ENCODE data around the gene FBXO46. TPM values are rescaled to one million over a fixed set of nuclear protein-coding genes. Genes with fewer than 3 reads are reported as not detected.
"Not testable (repeated sequence)": the region's sequence is repeated elsewhere in the genome, so short reads cannot be mapped to it uniquely, and the experiment has no call there.

Gene FBXO46
- polyA plus RNA-seq, 1 experiment, result 1.4 TPM

DNA sequence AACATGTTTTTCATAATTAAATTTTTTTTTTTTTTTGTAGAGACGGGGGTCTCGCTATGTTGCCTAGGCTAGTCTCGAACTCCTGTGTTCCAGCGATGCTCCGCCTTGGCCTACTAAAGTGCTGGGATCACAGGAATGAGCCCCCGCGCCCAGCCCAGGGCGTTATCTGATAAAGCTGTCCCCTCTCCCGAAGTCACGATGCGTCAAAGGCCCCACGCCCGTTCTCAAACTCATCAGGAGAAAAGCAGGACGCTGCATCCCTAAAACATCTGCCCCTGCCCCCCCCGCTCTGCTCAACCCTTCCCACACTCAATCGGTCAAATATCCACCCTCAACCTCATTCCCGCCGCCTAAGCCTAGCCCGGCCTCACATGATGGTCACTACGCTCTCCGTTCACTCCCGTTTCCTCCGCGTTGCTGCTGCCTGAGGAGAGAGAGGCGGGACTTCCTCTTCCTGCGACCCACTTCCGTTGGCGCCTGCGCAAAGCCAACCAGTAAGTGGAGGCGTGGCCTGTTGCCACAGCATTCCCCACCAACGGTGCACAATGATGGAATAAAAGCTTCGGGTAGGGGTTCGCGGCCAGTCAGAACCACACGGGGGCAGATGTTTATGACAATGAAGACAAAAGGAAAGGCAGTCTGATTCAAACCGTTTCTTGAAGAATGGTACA lies 39.0 kb downstream of the FBXO46 start, which contains the start of gene SNRPD2:
TSS of gene SNRPD2 (minus strand) at position 438 of the 671 bp plus-strand sequence. CDS start at position 373, 65 bp downstream.
- CTCF ChIA-PET, result interaction anchor here (0.6 to 3.5 kb wide), 9 partner anchors 12 to 206 kb away, joined by 3 to 56 read pairs (median 4); partner anchors contain the start of gene DMPK
- TF ChIP-seq CTCF (IDR thresholded peaks at IDR 0.05; ENCODE audit: low read depth, low read length), result no peak
- POLR2A ChIA-PET, result interaction anchor here (0.7 to 2.9 kb wide), 10 partner anchors 14 to 107 kb away, joined by 3 to 35 read pairs (median 5); partner anchors contain the start of genes FBXO46 and SIX5
- no peaks in the 10 kb centered on the region for H3K27me3 ChIP-seq (ENCODE audit: control insufficient read depth, insufficient read depth, low read length)
- peak; percentile 87 for DNase-seq (ENCODE audit: low read depth, low spot score)
- peak within 1 kb of the TSS; percentile 89 for H3K27ac ChIP-seq (ENCODE audit: low read depth, low read length)
- H3K4me3 ChIP-seq (ENCODE audit: low read depth, low read length), result peak within 1 kb of the TSS; percentile 96
- H3K9me3 ChIP-seq (ENCODE audit: control insufficient read depth, insufficient read depth, low read length), result no peaks in the 10 kb centered on the region; the same call in 1 of the 2 replicates

- Histone ChIP-seq H3K9me3 (ENCODE audit: control insufficient read depth, insufficient read depth, low read length) (no peaks in the 10 kb centered on the region; the same call in 1 of the 2 replicates), H3K27ac (ENCODE audit: low read depth, low read length) (no peak overlapping the region), H3K4me3 (ENCODE audit: low read depth, low read length) (no peak overlapping the region), H3K27me3 (ENCODE audit: control insufficient read depth, insufficient read depth, low read length) (no peaks in the 10 kb centered on the region)
- no peak for DNase-seq (ENCODE audit: low read depth, low spot score)
- TF ChIP-seq CTCF (IDR thresholded peaks at IDR 0.05; ENCODE audit: low read depth, low read length), result no peak
- ChIA-PET CTCF (no interaction called here), POLR2A (no interaction called here)
Observed at GRCh38 chr19:45687599-45687998, 43.1 kb downstream of the FBXO46 start.

- H3K27me3 ChIP-seq (ENCODE audit: control insufficient read depth, insufficient read depth, low read length); DNase-seq (ENCODE audit: low read depth, low spot score); POLR2A ChIA-PET; H3K27ac ChIP-seq (ENCODE audit: low read depth, low read length); H3K4me3 ChIP-seq (ENCODE audit: low read depth, low read length); H3K9me3 ChIP-seq (ENCODE audit: control insufficient read depth, insufficient read depth, low read length): not testable (repeated sequence)
- CTCF ChIA-PET, result interaction anchor here (0.7 kb wide), 2 partner anchors 9 to 128 kb away, joined by 4 to 5 read pairs; no protein-coding TSS in a partner anchor
Observed at GRCh38 chr19:45685045-45685444, 45.7 kb downstream of the FBXO46 start.

DNA sequence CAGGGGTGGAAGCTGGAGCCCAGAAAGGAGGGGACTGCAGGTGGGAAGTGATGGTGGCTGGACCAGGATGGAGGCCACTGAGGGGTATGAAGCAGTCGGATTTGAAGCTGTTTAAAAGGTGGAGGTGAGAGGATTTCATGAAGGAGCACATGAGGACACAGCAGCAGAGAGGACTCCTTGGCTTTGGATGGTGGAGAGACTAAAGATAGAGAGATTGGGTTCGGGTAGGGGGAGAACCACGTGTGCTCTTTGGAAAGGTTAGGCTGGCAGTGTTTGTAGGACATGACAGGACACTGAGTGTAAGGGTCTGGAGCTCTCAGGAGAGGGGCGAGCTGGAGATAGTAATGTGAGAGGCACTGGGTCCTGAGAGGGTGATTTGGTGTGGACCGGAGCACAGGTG lies 47.8 kb downstream of the FBXO46 start:
- H3K4me3 ChIP-seq (ENCODE audit: low read depth, low read length), result no peak overlapping the region
- peaks cover under 1% of the 10 kb centered on the region for H3K27me3 ChIP-seq (ENCODE audit: control insufficient read depth, insufficient read depth, low read length)
- CTCF ChIA-PET, result no interaction called here
- no peaks in the 10 kb centered on the region; the same call in 1 of the 2 replicates for H3K9me3 ChIP-seq (ENCODE audit: control insufficient read depth, insufficient read depth, low read length)
- no peak for TF ChIP-seq CTCF (IDR thresholded peaks at IDR 0.05; ENCODE audit: low read depth, low read length)
- no peak overlapping the region for H3K27ac ChIP-seq (ENCODE audit: low read depth, low read length)
- DNase-seq (ENCODE audit: low read depth, low spot score), result no peak
- POLR2A ChIA-PET, result interaction anchor here (0.6 kb wide), 1 partner anchor 159 kb away, joined by 3 read pairs; no protein-coding TSS in a partner anchor

DNA sequence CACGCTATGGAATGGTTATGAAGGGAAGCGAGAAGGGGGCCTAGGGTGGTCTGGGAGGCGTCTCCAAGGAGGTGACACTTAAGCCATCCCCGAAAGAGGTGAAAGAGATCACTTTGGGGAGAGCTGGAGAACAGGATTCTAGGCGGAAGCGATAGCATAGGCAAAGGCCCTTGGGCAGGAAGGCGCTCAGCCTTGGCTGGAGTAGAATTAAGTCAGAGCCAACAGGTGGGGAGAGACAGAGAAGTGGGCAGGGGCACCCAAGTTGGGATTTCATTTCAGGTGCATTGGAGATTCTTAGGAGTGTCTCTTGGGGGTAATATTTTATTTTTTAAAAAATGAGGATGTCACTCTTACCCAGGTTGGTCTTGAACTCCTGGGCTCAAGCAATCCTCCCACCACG lies 48.6 kb downstream of the FBXO46 start:
- TF ChIP-seq CTCF (IDR thresholded peaks at IDR 0.05; ENCODE audit: low read depth, low read length), result no peak
- ChIA-PET CTCF (interaction anchor here (0.6 to 4.0 kb wide), 3 partner anchors 11 to 88 kb away, joined by 4 to 26 read pairs (median 6); partner anchors contain the start of genes QPCTL and SNRPD2), POLR2A (interaction anchor here (0.6 kb wide), 1 partner anchor 158 kb away, joined by 3 read pairs; no protein-coding TSS in a partner anchor)
- Histone ChIP-seq H3K27ac (ENCODE audit: low read depth, low read length) (no peak overlapping the region), H3K9me3 (ENCODE audit: control insufficient read depth, insufficient read depth, low read length) (no peaks in the 10 kb centered on the region), H3K27me3 (ENCODE audit: control insufficient read depth, insufficient read depth, low read length) (peaks cover 3% of the 10 kb centered on the region), H3K4me3 (ENCODE audit: low read depth, low read length) (no peak overlapping the region)
- DNase-seq (ENCODE audit: low read depth, low spot score), result no peak

Data from AG04450 (cell line).